Melanocyte of skin (primary cell): ENCODE data around the gene CCDC187. TPM values are rescaled to one million over a fixed set of nuclear protein-coding genes. Genes with fewer than 3 reads are reported as not detected.

Experiments
- total RNA-seq, 2 donors: library from RNA; depleted of rRNA; stranded (reverse); fragments of >200 nt; gene quantifications; 2 replicates each; pipeline ENCODE4 v1.2.3, GENCODE V29; 2012

Gene CCDC187
- not detected for total RNA-seq

GRCh38 chr9:136303825-136304416 is at the start of gene CCDC187:
TSS of gene CCDC187 (minus strand) at chr9:136304094. CDS start at chr9:136303830, 264 bp downstream.

GRCh38 chr9:136327304-136327974 is 23.5 kb upstream of the CCDC187 start, which contains the start of gene GPSM1:
TSS of gene GPSM1 (plus strand) at chr9:136327539. CDS start at chr9:136327696, 157 bp downstream.

GRCh38 chr9:136245219-136246150 is 58.4 kb downstream of the CCDC187 start, which contains the start of gene QSOX2:
TSS of gene QSOX2 (minus strand) at chr9:136245812. CDS start at chr9:136245803, 9 bp downstream.

GRCh38 chr9:136204838-136205706 is 98.8 kb downstream of the CCDC187 start, which contains the start of gene LHX3:
TSS of gene LHX3 (minus strand) at chr9:136205128. CDS start at chr9:136205012, 116 bp downstream.

Other genes with a start within 250 kb of the CCDC187 start
- 10 to 100 TPM; 21.0 to 22.7 TPM for gene NACC2, start 208.8 kb downstream of the CCDC187 start, total RNA-seq
- 10 to 100 TPM; 34.1 to 39.3 TPM for gene TMEM250, start 185.2 kb downstream of the CCDC187 start, total RNA-seq
- gene LHX3, start 99.0 kb downstream of the CCDC187 start, total RNA-seq = not detected
- 10 to 100 TPM in 1 of 2 donors, 1 to 10 TPM in 1; 9.6 to 12.3 TPM for gene QSOX2, start 58.3 kb downstream of the CCDC187 start, total RNA-seq
- gene GPSM1, start 23.4 kb upstream of the CCDC187 start, total RNA-seq = 10 to 100 TPM; 19.3 to 24.6 TPM
- gene DNLZ, start 59.6 kb upstream of the CCDC187 start, total RNA-seq = 1 to 10 TPM; 5.3 to 5.5 TPM
- gene CARD9, start 69.6 kb upstream of the CCDC187 start, total RNA-seq = under 1 TPM; under 0.01 to 0.33 TPM
- gene SNAPC4, start 96.1 kb upstream of the CCDC187 start, total RNA-seq = 10 to 100 TPM in 1 of 2 donors, 1 to 10 TPM in 1; 7.6 to 12.0 TPM
- 10 to 100 TPM; 24.4 to 54.3 TPM for gene ENTR1, start 106.5 kb upstream of the CCDC187 start, total RNA-seq
- 10 to 100 TPM; 41.6 to 63.9 TPM for gene PMPCA, start 106.6 kb upstream of the CCDC187 start, total RNA-seq
- gene INPP5E, start 135.8 kb upstream of the CCDC187 start, total RNA-seq = 10 to 100 TPM in 1 of 2 donors, 1 to 10 TPM in 1; 8.0 to 12.7 TPM
- gene SEC16A, start 178.9 kb upstream of the CCDC187 start, total RNA-seq = 10 to 100 TPM; 19.6 to 26.6 TPM
- 10 to 100 TPM in 1 of 2 donors, 1 to 10 TPM in 1; 9.6 to 23.0 TPM for gene NOTCH1, start 242.0 kb upstream of the CCDC187 start, total RNA-seq